ENCODE measurements around the gene BRIX1.

The BRIX1 gene, protein sequence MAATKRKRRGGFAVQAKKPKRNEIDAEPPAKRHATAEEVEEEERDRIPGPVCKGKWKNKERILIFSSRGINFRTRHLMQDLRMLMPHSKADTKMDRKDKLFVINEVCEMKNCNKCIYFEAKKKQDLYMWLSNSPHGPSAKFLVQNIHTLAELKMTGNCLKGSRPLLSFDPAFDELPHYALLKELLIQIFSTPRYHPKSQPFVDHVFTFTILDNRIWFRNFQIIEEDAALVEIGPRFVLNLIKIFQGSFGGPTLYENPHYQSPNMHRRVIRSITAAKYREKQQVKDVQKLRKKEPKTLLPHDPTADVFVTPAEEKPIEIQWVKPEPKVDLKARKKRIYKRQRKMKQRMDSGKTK

DNA sequence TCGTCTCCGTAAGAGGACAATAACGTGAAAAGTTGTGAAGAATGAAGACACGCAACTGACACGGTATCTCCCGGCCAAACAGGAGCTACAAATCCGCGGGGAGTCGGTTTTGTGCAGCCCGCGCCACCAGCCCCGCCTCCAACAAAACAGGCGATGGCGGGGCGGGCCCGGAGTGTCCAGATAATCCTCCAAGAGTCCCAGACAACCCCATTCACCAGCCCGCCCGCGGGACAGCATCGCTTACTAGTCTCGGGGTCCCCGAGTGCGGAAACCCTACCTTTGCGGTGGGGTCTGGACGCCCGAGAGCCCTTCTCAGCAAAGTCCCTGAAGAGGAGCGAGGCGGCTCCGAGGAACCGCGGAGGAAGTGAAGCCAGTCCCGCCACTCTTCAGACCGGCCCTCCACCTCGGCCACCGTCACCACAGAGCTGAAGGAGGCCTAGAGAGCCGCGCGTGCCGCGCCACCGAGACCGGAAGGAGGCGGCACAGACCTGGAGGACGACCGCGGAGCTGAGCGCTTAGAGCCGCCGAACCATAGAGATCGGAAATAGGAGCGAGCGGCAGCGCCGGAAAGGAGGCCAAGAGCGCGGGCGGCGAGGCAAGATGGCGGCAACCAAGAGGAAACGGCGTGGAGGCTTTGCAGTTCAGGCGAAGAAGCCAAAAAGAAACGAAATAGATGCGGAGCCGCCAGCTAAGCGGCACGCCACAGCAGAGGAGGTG is at the start of gene BRIX1, which contains the start of gene RAD1:
TSS of gene BRIX1 (plus strand) at position 573 of the 717 bp plus-strand sequence. CDS start at position 601, 28 bp downstream.
TSS of gene RAD1 (minus strand) at position 366 of the 717 bp plus-strand sequence. CDS start 612 bp downstream, outside the sequence.
- peak; percentile 82 to 99 for DNase-seq

DNA sequence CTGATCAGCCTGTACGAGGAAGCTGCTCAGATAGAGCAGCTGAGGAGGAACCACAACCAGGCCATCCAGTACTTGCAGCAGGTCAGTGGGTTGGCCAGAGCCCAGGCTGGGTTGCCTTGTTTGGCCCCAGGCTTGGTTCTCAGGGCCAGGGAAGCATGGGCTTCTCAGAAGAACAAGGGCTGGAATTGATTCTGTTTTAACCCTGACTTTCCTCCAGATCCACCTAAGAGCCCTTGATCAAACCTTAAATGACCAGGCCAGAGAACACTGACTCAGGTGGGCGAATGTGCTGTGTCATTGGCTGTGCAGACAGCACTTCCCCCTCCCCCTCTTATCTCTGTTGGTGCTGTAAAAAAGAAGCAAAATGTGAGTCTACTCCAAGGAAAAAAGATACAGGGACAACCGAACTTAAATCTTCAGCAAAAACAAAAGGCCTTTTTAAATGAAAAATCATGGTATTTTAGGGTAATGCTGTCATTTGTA is 48.5 kb upstream of the BRIX1 start:
- no peak for DNase-seq

DNA sequence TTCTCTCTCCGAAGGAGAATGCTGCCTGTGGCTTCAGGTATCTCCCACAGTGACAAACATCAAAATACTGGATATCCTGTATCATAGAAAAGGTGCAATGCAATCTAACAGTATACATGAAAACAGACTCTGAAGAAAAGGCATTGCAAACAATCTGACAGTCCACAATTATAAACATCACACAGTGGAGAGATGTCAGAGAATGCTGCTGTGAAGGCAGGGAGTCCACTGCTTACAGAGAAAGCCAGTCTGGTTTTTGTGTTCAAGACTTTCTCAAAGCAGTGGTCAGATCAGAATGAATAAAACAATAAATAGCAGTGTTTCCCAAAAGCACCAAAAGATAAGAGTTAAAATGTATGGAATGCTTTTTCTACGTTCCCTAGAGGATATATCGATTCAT is 47.9 kb upstream of the BRIX1 start:
- DNase-seq = no peak

DNA sequence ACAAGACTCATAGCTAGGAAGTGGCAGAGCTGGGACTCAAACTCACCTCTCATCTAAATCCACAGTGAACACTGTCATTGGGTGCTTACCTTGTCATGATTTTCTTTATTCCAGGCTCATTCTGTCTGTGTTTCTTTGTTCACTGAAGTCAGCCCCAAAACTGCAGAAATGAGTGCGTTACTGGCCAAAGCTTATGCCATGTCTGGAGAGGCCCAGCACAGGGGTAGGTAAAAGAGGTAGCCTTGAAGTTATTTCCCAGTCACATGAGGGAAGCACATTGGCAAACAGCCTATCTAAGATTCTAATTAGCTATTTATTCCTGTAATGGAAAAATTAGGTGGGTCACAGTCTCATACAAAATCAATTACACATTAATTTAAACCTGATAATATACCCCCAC is 46.7 kb upstream of the BRIX1 start:
- DNase-seq = no peak

DNA sequence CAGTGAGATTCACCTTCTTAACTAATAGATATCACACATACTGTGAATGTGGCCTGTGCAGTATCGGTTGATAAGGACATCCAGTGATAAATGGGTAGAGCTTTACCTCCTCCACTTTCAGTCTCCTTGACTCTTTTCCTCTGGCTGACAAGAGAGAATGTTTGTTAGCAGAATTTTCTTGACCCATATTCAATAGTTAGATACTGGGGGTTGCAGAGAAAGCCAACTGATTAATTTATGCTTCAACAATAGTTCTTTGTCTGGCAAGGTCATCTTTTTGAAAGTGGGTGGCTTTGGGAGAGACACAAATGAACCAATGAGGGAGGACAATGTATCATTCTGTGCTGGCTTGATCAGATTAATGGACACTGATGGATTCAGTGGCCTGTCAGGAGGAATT is 46.3 kb upstream of the BRIX1 start:
- DNase-seq = no peak

DNA sequence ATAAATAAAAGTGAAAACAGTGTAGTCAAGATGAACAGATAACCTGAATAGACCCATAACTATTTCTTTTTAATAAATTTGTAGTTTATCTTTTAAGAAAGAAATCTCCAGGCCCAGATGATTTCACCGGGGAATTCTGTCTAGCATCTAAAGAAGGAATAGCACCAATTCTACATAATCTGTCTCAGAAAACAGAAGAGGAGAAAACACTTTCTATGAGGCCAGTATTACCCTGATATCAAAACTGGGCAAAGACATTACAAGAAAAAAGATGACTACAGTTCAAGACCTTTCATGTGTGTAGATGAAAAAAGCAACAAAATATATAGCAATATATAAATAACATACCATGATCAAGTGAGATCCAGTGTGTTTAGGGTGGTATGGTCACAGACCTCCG is 45.1 kb upstream of the BRIX1 start:
- DNase-seq = no peak

DNA sequence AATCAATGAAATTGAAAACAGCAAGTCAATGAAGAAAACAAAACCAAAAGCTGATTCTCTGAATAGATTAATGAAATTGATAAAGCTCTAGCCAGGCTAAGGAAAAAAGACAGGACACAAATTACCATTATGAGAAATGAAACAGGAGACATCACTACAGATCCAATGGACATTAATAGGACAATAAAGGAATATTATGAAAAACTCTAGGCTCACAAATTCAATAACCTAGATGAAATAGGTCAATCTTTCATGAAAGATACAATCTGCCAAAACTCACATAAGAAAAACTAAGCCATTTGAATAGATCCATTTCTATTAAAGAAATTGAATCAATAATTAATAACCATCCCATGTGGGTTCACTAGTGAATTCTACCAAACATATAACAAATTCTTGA is 39.2 kb upstream of the BRIX1 start:
- no peak for DNase-seq

DNA sequence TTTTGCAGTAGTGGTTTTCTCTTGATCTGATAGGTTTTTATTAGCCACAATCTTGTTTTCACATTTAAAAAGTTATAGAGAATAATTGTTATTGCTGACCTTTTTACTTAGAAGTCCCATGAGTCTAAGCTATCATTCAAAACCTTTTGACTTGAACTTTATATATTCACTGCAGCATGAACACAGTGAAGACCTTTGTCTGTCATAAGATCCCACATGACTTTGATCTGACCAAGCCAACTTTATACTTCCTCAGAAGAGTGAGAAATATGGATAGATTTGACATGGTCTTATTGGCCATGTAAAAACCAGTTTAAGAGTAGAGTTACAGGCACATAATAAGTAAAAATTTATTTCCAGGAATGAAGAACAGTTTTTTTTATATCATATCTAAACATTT is 34.3 kb upstream of the BRIX1 start:
- DNase-seq = no peak

DNA sequence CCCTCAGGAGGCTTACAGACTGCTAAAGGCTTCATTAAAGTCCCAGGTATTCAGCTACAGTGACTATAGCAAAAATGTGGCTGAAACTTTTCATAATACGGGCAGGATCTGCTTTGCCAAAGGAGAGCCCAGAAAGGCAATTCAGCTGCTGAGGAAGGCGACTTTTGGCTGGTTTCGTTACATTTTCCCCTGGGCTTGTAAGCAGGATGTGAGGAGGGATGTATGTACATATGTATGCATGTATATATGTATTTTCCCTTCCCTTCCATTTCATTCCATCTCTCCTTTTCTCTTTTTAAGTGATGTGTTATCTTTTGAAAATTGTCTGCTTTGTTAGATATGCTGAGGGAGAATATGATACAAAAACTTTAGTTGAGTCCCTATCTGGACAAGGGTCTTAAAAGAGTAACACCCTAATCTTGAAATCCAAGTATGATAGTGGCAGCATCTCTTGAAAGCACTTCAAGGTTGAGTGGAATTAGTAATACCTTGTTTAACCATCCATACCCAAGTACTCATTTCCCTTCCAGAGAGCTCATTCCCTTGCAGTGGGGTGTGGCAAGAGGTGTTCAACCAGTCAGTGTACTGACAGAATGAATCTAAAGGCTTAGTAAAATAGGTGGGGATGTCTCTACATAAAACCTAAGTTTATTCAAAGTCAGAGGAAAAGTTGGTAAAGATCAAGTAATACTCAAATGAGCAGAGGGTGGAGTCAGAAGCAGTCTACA is 29.0 kb upstream of the BRIX1 start:
- DNase-seq = no peak

DNA sequence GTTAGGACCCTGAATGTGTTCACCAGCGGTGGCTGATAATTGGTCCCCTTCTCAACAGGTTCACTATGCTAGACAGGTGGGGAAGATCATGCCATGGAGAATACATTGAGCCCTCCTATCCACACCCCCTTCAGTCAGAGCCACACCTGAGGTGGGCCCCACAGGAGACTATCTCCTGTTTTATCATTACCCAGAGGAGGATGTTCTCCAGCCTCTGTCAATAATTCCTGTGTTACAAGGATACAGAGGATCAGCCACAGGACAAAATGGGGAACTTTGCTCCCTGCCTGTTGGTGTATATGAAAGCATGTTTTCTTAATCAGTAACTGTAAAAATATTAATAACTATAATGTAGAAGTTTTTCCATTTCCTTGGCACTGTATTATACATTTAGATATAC is 26.1 kb upstream of the BRIX1 start:
- no peak for DNase-seq

DNA sequence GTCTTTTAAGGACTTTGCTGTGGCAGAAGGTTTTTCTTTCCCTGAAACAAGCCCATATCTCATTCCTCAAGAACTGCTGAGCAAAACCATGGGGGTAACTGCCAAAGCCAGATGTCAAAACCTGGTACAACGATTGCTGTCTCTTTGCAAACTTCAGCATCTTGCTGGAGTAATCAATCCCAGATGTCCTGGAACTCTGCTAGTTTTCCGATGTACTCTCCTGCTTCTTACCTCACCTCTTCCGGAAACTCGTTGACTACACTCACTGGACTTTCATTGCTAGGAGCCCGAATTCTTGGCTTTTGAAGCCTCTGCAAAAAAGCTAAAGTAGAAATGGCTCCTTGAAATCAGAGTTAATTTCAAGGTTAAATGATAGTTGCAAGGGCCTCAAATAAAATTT is 23.5 kb upstream of the BRIX1 start:
- DNase-seq = no peak

DNA sequence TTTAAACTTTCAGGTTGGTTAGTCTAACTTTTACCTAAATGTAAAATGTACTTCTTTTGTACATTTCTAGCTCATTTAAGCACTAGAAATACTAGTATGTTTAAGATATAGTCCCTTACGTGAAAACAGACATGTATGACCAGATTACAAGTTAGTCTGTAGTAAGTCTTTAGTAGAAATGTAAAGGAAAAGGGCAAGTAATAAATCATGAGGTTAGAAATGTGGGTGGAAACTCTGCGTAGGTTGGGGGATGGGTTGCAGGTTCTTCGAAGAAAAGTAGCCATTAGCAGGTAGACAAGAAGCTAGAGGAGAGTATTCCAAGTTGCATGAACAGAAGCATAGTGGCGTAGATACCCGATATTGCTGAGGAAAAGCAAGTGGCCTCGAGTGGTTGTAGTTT is 23.1 kb upstream of the BRIX1 start:
- no peak for DNase-seq

DNA sequence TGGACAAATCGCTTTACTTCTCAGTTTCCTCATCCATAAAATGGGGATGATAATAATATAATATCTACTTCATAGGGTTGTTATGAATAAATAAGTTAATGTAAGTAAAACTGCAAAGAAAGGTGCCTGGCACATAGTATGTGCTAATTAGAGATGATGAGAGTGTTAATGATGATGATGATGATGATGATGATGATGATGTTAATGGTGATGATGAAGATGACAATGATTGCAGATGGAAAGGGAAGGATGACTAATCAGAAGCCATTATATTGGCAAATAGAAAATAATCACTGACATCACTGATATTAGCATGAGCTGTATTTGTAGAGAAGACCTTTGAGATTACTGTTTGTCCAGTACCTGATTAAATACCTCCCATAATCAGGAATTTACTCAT is 20.8 kb upstream of the BRIX1 start:
- DNase-seq = no peak

DNA sequence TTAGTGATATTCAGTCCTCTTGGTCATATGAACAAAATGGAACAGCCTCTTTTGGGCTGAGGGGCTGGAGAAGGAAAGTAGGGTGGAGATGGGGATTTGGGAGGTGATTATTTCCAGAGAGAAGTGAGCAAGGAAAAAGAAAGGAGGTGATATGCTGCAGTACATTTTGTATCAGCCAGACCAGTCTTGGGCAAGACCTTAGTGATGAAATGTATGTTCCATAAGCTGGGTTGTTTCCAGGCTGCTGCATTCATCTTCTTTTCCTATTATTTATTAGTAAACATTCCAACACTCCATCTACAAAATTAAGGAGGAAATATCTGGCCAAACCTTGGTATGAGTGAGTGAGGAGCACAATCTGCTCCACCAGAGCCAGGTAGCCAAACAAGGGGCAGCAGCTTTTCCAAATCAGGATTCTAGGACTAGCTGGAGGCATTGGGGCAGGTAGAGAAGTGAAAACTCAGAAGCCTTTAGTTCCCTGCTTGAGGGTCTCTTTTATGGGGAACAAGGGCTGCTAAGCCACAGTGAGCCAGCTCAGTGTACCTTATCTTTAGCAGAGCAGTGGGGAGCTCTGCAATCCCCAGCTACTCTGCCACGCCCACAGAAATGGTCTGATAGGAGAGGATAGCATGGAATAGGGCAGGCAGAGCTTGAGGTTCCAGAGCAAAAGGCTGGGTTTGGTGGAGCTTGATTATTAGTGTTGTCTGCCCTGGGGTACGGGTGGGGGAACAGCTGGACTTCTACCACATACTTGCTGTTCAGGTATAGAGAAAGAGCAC is 19.7 kb upstream of the BRIX1 start:
- DNase-seq = no peak

DNA sequence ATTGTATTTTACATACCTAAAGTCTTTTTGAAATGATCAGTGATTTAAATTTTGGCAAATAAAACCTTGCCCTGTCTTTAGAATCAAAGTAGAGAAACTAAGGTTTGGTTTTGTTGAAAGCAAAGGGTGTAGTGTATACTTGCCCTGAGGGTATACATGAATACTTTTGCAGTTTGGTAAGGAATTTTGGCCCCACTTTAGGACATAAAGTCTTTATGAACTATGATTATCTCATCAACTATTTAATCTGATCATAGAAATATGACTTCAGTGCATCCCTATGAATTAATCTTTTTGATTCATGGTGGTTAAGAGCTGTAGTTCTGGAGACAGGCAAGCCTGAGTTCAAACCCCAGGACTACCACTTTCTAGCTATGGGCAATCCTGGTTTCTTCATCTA is 17.9 kb upstream of the BRIX1 start:
- DNase-seq = no peak

DNA sequence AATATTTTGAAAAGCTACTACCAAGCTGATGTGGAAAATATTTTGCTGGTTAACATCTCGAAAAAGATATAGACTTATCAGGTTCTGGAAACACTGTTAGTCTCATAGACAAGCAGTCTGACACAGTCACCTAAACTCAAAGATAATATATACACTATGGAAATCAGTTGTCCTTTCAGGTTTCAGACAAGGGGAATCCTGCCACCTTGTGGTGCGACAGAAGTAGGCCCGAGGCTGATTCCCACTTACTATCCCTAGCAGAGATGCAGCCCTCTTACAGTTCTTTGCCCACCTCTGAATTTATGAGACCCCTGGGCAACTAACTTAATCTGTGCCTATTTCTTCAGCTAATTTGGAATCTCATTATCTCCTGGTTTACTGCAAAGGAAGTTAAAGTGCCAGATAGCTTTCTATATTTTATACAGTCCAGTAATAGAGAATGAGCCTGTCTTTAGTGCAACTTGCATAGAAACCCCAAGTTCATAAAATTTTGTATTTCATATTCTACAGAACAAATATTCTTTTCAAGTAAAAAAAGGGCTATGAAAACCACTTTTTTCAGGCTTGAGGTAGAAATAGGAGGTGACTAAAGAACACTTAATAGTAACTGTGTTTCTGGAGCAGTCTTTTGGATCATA is 17.1 kb upstream of the BRIX1 start:
- peak in 1 of 2 donors; percentile 16 for DNase-seq

DNA sequence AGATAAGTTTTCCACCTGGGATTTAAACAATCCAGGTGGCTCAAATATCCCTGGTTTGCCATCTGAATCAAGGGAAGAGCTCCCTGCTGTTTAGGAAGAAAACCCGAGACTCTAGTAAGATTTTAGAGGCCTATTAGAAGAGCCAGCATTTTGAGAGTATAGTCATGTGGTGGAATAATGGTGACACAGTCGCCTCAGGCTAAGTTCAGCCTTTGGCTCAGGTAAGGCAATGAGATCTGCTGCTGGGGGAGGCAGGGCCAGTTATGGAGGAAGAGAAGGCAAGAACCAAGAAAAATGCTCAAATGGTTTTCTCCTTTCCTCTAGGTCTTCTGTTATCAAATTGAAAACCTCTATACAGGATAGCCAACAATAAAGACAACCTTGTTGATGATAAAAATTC is 16.4 kb upstream of the BRIX1 start:
- DNase-seq = no peak

DNA sequence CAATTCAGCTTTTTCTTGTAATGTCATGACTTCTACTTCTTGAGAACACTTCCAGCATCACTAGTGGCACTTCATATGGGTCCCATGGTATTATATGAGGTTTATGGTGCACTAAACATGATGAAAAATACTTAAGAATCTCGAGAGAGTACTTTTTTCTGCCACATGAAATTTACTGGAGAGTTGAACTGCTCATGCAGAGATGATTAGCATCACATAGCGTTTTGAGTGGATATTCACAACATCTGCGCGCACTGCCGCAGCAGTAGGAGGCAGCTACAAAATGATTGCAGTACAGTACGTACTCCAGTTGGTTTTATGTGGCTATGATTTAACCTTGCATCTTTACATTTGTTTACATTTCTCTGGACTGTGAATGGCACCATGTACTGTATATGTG is 14.9 kb upstream of the BRIX1 start:
- DNase-seq = no peak

DNA sequence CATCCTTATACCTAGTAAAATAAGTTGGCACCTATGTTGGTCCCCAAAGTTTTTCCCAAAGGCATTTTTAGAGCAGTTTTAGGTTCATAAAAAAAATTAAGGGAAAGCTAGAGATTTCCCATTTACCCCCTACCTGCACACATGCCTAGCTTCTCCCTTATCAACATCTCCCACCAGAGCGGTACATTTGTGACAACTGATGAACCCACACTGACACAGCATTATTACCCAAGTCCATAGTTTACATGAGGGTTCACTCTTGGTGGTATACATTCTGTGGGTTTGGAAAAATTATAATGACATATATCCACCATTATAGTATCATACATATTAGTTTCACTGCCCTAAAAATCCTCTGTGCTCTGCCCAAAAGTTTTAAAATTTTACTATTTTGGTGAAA is 12.3 kb upstream of the BRIX1 start:
- DNase-seq = no peak

DNA sequence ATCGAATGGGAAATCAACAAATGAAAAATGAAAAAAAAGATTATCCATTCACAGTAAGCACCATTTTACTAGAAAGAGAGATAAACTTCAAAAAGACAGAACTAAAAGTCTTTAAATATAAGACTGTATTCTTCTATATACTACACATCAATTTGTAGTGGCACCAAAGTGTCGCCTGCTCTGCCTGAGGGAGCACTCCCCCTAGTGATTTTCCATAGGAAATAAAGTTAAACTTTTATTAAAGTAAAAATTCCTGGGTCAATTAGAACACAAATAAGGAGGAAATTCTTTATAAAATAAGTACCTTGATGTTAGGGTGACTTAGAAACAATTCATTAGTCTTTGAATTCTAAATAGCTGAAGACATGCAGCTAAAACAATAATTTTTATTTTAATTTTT is 9.9 kb upstream of the BRIX1 start:
- no peak for DNase-seq

DNA sequence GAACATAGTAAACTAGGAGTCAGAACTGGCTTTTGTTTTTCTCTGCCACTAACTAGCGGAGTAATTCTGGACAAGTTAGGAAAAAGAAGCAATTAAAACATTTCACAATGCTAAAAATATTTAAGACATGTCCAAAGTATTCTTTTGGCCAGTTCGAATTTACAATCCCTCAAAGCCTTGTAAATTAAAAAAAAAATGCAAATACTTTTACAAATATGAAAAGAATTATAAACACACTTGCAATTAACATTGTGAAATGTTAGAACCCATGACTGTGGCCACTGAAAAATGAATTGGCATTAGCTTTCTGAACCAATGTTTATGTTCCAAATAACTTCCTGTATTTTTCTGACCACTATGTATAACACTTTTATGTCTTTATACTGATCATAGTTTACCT is 2.4 kb upstream of the BRIX1 start:
- DNase-seq = no peak

DNA sequence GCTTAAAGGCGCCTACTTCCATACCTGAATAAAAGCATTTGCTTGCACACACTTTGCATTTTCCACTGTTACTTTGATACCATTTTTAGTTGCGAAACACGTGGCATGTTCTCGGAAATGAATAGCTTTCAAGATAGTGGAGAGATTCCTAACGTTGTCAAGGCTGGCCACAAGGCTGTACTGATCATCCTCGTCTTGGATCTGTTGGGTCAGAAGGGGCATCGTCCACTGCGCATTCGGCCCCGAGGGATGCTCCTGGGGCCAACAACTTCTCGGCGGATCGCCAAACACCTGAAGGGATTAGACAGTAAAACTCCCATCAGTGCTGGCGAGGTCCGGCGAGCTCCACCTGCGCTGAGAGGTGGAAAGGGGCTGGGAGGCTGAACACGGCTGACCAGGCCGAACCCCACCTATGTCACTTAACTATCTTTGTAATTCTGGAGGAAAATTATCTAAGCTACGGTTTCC is 806 bp upstream of the BRIX1 start:
- no peak for DNase-seq
